GM23338 (cell line): Measurements from ENCODE around the gene RGS17. TPM values are rescaled to one million over a fixed set of nuclear protein-coding genes. Genes with fewer than 3 reads are reported as not detected.

ENCODE experiments used
- ATAC-seq: fragments of 200-7000 bp; cut with Tn5 transposase; 3 replicates; pipeline ENCODE4 v1.9.1; 2020
- DNase-seq: peaks from one replicate; pipeline ENCODE4 v3.0.0-alpha.2; 2015; ENCODE audit warnings: low spot score
- H2AFZ ChIP-seq: fragments of 200-600 bp; sonication (generic); 2 replicates; pipeline ENCODE4 v1.8.0; 2016; ENCODE audit warnings: antibody characterized with exemption, mild to moderate bottlenecking, moderate library complexity
- H3F3A ChIP-seq: fragments of 200-600 bp; sonication (generic); replicated peaks from 2 replicates; pipeline ENCODE4 v1.8.0; 2017; ENCODE audit warnings: antibody characterized with exemption, mixed run types, low read depth
- H3K27ac ChIP-seq: fragments of 200-600 bp; sonication (generic); 2 replicates; pipeline ENCODE4 v1.6.1; 2016; ENCODE audit warnings: low read depth
- H3K27me3 ChIP-seq: fragments of 200-600 bp; sonication (generic); 2 replicates; pipeline ENCODE4 v1.8.0; 2016; ENCODE audit warnings: mild to moderate bottlenecking, mixed run types, moderate library complexity; ENCODE audit not compliant: insufficient read depth
- H3K36me3 ChIP-seq: fragments of 200-600 bp; sonication (generic); 2 replicates; pipeline ENCODE4 v1.8.0; 2016; ENCODE audit warnings: mild to moderate bottlenecking; ENCODE audit not compliant: insufficient read depth
- H3K4me1 ChIP-seq: fragments of 200-600 bp; sonication (generic); 2 replicates; pipeline ENCODE4 v1.8.0; 2016; ENCODE audit warnings: mild to moderate bottlenecking, moderate library complexity; ENCODE audit not compliant: insufficient read depth
- H3K4me2 ChIP-seq: fragments of 200-600 bp; sonication (generic); 2 replicates; pipeline ENCODE4 v1.7.1; 2017; ENCODE audit warnings: mixed run types
- H3K4me3 ChIP-seq: fragments of 200-600 bp; sonication (generic); 2 replicates; pipeline ENCODE4 v1.6.1; 2016; ENCODE audit warnings: mixed run types
- H3K79me2 ChIP-seq: fragments of 200-600 bp; sonication (generic); replicated peaks from 2 replicates; pipeline ENCODE4 v1.8.0; 2017; ENCODE audit warnings: mild to moderate bottlenecking; ENCODE audit not compliant: insufficient read depth
- H3K9me2 ChIP-seq: fragments of 200-600 bp; sonication (generic); 2 replicates; pipeline ENCODE4 v1.8.0; 2017; ENCODE audit not compliant: insufficient read depth
- H4K20me1 ChIP-seq: fragments of 200-600 bp; sonication (generic); replicated peaks from 2 replicates; pipeline ENCODE4 v1.8.0; 2017; ENCODE audit warnings: mild to moderate bottlenecking; ENCODE audit not compliant: insufficient read depth
- H3K27ac Mint-ChIP-seq: 2 replicates; pipeline ENCODE4 v1.8.0; 2020; ENCODE audit warnings: inconsistent platforms, mild to moderate bottlenecking, moderate library complexity, mixed read lengths
- H3K27me3 Mint-ChIP-seq: 3 replicates; pipeline ENCODE4 v1.8.0; 2022; ENCODE audit warnings: low read depth, mild to moderate bottlenecking, moderate library complexity, mixed read lengths, inconsistent platforms; ENCODE audit not compliant: insufficient read depth, poor library complexity
- H3K36me3 Mint-ChIP-seq: 3 replicates; pipeline ENCODE4 v1.8.0; 2021; ENCODE audit warnings: low read depth, mild to moderate bottlenecking, inconsistent platforms, moderate library complexity, mixed read lengths
- H3K4me1 Mint-ChIP-seq: 3 replicates; pipeline ENCODE4 v1.8.0; 2020; ENCODE audit warnings: mild to moderate bottlenecking, inconsistent platforms, mixed read lengths
- H3K4me3 Mint-ChIP-seq: 3 replicates; pipeline ENCODE4 v1.8.0; 2021; ENCODE audit warnings: moderate library complexity, mild to moderate bottlenecking, inconsistent platforms, mixed read lengths
- H3K9me3 Mint-ChIP-seq: 3 replicates; pipeline ENCODE4 v1.8.0; 2020; ENCODE audit warnings: moderate library complexity, mild to moderate bottlenecking, inconsistent platforms, mixed read lengths
- CREB1 ChIP-seq: fragments of 250-450 bp; sonication (Bioruptor Pico); IDR thresholded peaks from 2 replicates; pipeline ENCODE4 v1.5.0; 2020; ENCODE audit warnings: low read depth, mild to moderate bottlenecking, moderate library complexity
- ETS1 ChIP-seq: IDR thresholded peaks from 2 replicates; pipeline ENCODE4 v1.6.1; 2016; ENCODE audit warnings: antibody characterized with exemption
- EZH2phosphoT487 ChIP-seq: fragments of 200-600 bp; sonication (generic); IDR thresholded peaks from one replicate; pipeline ENCODE4 v1.8.1; 2018; ENCODE audit warnings: antibody characterized with exemption; ENCODE audit not compliant: unreplicated experiment
- JUNB ChIP-seq: IDR thresholded peaks from one replicate; pipeline ENCODE4 v1.6.1; 2016; ENCODE audit warnings: antibody characterized with exemption; ENCODE audit not compliant: unreplicated experiment
- NANOG ChIP-seq: IDR thresholded peaks from 2 replicates; pipeline ENCODE4 v1.6.1; 2016; ENCODE audit warnings: antibody characterized with exemption, borderline replicate concordance
- POLR2AphosphoS5 ChIP-seq: IDR thresholded peaks from 2 replicates; pipeline ENCODE4 v1.6.1; 2016; ENCODE audit warnings: antibody characterized with exemption, low read depth
- ZNF114 ChIP-seq: fragments of 250-450 bp; sonication (Bioruptor Pico); IDR thresholded peaks from 2 replicates; pipeline ENCODE4 v1.5.0; 2020; ENCODE audit warnings: mild to moderate bottlenecking, moderate library complexity
- ZNF331 ChIP-seq: fragments of 250-450 bp; sonication (Bioruptor Pico); IDR thresholded peaks from 2 replicates; pipeline ENCODE4 v1.5.0; 2020; ENCODE audit warnings: low read depth, mild to moderate bottlenecking, moderate library complexity
- polyA plus RNA-seq: library from polyadenylated mRNA; unstranded; fragments of >200 nt; fragmentation: Nextera tagmentation; extraction: Ambion mirVana; gene quantifications from 2 replicates; pipeline ENCODE4 v1.2.1, GENCODE V29; 2016
- total RNA-seq: library from RNA; depleted of rRNA; stranded (reverse); fragments of >200 nt; shearing (Covaris generic); gene quantifications from 2 replicates; pipeline ENCODE4 v1.2.3, GENCODE V29; 2014
- TF ChIP-seq, protein P1 (sequence below), 2 experiments: fragments of 200-600 bp in 1 of 2; sonication (generic) in 1 of 2; conservative IDR thresholded peaks; 2 replicates each; pipeline versions ENCODE4 v1.5.1 to v1.6.1; 2016 to 2017; ENCODE audit warnings: antibody characterized with exemption in 2 of 2, low read depth in 2 of 2, mild to moderate bottlenecking in 2 of 2, moderate library complexity in 1 of 2
- TF ChIP-seq, protein P2 (sequence below): IDR thresholded peaks from one replicate; pipeline ENCODE4 v1.6.1; 2018; ENCODE audit warnings: antibody characterized with exemption; ENCODE audit not compliant: unreplicated experiment

Gene RGS17
- total and polyA plus RNA-seq, 2 experiments from 2014 or later: 12.1 to 12.3 TPM

- ATAC-seq: no peak
- H2AFZ ChIP-seq: no peak overlapping the region
Observed at GRCh38 chr6:153140299-153140698, 9.2 kb upstream of the RGS17 start.

DNA sequence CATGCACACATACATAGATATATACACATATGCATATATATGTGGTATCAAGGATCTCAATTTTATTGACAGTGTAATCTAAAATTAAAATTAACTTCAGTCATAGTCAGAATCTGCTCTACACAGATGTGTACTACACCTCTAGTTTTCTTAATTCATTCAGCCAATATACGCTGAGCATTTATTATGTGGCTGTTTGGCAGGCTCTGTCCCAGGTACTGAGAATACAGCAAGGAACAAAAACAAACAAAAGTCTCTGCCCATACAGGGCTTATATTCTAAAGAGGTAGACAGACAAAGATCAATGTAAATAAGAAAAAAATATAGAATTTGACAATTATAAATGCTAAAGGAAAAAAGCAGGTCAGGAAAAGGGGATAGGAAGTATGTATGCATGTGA is 7.8 kb upstream of the RGS17 start:
- no peaks in the 10 kb centered on the region for H3K36me3 ChIP-seq
- no peaks in the 10 kb centered on the region for H3K79me2 ChIP-seq
- Mint-ChIP-seq H3K27ac (no peak overlapping the region), H3K4me3 (no peak overlapping the region), H3K4me1 (no peaks in the 10 kb centered on the region), H3K36me3 (no peaks in the 10 kb centered on the region), H3K27me3 (peaks cover 6% of the 10 kb centered on the region), H3K9me3 (no peaks in the 10 kb centered on the region)
- H3K27me3 ChIP-seq: no peaks in the 10 kb centered on the region
- no peak for TF ChIP-seq ZNF114
- TF ChIP-seq, protein P1, sequence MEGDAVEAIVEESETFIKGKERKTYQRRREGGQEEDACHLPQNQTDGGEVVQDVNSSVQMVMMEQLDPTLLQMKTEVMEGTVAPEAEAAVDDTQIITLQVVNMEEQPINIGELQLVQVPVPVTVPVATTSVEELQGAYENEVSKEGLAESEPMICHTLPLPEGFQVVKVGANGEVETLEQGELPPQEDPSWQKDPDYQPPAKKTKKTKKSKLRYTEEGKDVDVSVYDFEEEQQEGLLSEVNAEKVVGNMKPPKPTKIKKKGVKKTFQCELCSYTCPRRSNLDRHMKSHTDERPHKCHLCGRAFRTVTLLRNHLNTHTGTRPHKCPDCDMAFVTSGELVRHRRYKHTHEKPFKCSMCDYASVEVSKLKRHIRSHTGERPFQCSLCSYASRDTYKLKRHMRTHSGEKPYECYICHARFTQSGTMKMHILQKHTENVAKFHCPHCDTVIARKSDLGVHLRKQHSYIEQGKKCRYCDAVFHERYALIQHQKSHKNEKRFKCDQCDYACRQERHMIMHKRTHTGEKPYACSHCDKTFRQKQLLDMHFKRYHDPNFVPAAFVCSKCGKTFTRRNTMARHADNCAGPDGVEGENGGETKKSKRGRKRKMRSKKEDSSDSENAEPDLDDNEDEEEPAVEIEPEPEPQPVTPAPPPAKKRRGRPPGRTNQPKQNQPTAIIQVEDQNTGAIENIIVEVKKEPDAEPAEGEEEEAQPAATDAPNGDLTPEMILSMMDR (conservative IDR thresholded peaks at IDR 0.05; ENCODE audit: low read depth in 2 of 2): no peak
- TF ChIP-seq JUNB: no peak
- TF ChIP-seq POLR2AphosphoS5: no peak
- no peak for TF ChIP-seq ETS1
- no peak for TF ChIP-seq CREB1 (CRISPR knock-in tag)
- H3K4me2 ChIP-seq: no peak overlapping the region
- no peaks in the 10 kb centered on the region for H3K9me2 ChIP-seq
- no peaks in the 10 kb centered on the region; the same call in 1 of the 2 replicates for H4K20me1 ChIP-seq
- no peaks in the 10 kb centered on the region for H3F3A ChIP-seq
- no peak overlapping the region for H2AFZ ChIP-seq
- no peak for DNase-seq
- H3K27ac ChIP-seq: no peak overlapping the region
- H3K4me3 ChIP-seq: no peak overlapping the region
- no peak for ATAC-seq
- H3K4me1 ChIP-seq: no peaks in the 10 kb centered on the region

More at GRCh38 chr6:153140299-153140698, 9.2 kb upstream of the RGS17 start:
- H3F3A ChIP-seq: no peaks in the 10 kb centered on the region
- H3K27ac Mint-ChIP-seq: no peak overlapping the region
- no peak overlapping the region for H3K4me2 ChIP-seq
- no peak overlapping the region for H3K4me3 ChIP-seq
- H3K4me1 Mint-ChIP-seq: no peaks in the 10 kb centered on the region
- DNase-seq: no peak
- H3K27me3 ChIP-seq: no peaks in the 10 kb centered on the region
- peaks cover 2% of the 10 kb centered on the region for H3K27me3 Mint-ChIP-seq
- no peaks in the 10 kb centered on the region; the same call in 1 of the 2 replicates for H4K20me1 ChIP-seq
- H3K4me3 Mint-ChIP-seq: no peak overlapping the region
- H3K4me1 ChIP-seq: no peaks in the 10 kb centered on the region
- H3K9me2 ChIP-seq: no peaks in the 10 kb centered on the region
- no peak overlapping the region for H3K27ac ChIP-seq
- H3K36me3 Mint-ChIP-seq: no peaks in the 10 kb centered on the region
- no peaks in the 10 kb centered on the region; the same call in 2 of the 3 replicates for H3K9me3 Mint-ChIP-seq
- no peaks in the 10 kb centered on the region for H3K79me2 ChIP-seq
- H3K36me3 ChIP-seq: no peaks in the 10 kb centered on the region
- no peak for TF ChIP-seq ZNF331 (CRISPR knock-in tag)
- TF ChIP-seq, protein P1 (conservative IDR thresholded peaks at IDR 0.05; ENCODE audit: low read depth in 2 of 2): no peak
- no peak for TF ChIP-seq EZH2phosphoT487
- no peak for TF ChIP-seq POLR2AphosphoS5
- TF ChIP-seq, protein P2, sequence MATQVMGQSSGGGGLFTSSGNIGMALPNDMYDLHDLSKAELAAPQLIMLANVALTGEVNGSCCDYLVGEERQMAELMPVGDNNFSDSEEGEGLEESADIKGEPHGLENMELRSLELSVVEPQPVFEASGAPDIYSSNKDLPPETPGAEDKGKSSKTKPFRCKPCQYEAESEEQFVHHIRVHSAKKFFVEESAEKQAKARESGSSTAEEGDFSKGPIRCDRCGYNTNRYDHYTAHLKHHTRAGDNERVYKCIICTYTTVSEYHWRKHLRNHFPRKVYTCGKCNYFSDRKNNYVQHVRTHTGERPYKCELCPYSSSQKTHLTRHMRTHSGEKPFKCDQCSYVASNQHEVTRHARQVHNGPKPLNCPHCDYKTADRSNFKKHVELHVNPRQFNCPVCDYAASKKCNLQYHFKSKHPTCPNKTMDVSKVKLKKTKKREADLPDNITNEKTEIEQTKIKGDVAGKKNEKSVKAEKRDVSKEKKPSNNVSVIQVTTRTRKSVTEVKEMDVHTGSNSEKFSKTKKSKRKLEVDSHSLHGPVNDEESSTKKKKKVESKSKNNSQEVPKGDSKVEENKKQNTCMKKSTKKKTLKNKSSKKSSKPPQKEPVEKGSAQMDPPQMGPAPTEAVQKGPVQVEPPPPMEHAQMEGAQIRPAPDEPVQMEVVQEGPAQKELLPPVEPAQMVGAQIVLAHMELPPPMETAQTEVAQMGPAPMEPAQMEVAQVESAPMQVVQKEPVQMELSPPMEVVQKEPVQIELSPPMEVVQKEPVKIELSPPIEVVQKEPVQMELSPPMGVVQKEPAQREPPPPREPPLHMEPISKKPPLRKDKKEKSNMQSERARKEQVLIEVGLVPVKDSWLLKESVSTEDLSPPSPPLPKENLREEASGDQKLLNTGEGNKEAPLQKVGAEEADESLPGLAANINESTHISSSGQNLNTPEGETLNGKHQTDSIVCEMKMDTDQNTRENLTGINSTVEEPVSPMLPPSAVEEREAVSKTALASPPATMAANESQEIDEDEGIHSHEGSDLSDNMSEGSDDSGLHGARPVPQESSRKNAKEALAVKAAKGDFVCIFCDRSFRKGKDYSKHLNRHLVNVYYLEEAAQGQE: no peak
- no peak for TF ChIP-seq JUNB
- TF ChIP-seq NANOG: no peak
- TF ChIP-seq CREB1 (CRISPR knock-in tag): no peak
